K562 (cell line): ENCODE data around the gene GTF2H4. TPM values are rescaled to one million over a fixed set of nuclear protein-coding genes. Genes with fewer than 3 reads are reported as not detected.
"Not testable (repeated sequence)": the region's sequence is repeated elsewhere in the genome, so short reads cannot be mapped to it uniquely, and the experiment has no call there.

Source experiments
- ATAC-seq: fragments of 200-7000 bp; cut with Tn5 transposase; 3 replicates; pipeline ENCODE4 v1.9.1; 2020; ENCODE audit warnings: moderate library complexity
- BruUV-seq: library from RNA; stranded (reverse); fragments of 400-500 nt; replicated peaks from 2 replicates; lab custom pipeline; 2021; lab: Mats Ljungman, UMichigan
- CTCF ChIA-PET: fragments of 300-600 bp; formaldehyde crosslinking; extraction: SDS; loops from one replicate; lab custom pipeline; 2021; ENCODE audit warnings: low intra/inter-chr PET ratio; lab: Yijun Ruan, JAX
- POLR2A ChIA-PET: fragments of 300-600, 350-650 bp; sonication (Branson Sonifier 250); formaldehyde crosslinking; extraction: SDS; loops from one replicate; lab custom pipeline; 2021; ENCODE audit warnings: antibody characterized with exemption, inconsistent platforms; lab: Yijun Ruan, JAX
- DNase-seq, 4 experiments: peaks; one replicate each; pipeline versions ENCODE4 v3.0.0 to v3.0.0-alpha.2; 2011 to 2018; ENCODE audit warnings: low spot score in 3 of 4, mixed read lengths in 3 of 4; ENCODE audit errors: extremely low read depth in 1 of 4
- FAIRE-seq: peaks from 2 replicates; lab custom pipeline; 2011; peaks lifted over from hg19 to GRCh38; lab: Jason Lieb, UNC
- H2AFZ ChIP-seq: 2 replicates; pipeline ENCODE4 v1.6.0; 2011; ENCODE audit warnings: low read depth, low read length, control low read depth, inconsistent platforms
- H3K27ac ChIP-seq: fragments of 200-600 bp; 3 replicates; pipeline ENCODE4 v1.8.0; 2011; ENCODE audit warnings: low read depth, mild to moderate bottlenecking, control low read depth, inconsistent platforms, low read length, moderate library complexity, mixed read lengths; ENCODE audit errors: extremely low read depth
- H3K27me3 ChIP-seq, 2 experiments: fragments of 300-600 bp in 1 of 2; 2 replicates in 1 of 2; 3 replicates in 1 of 2; pipeline versions ENCODE4 v1.6.0 to v1.8.0; 2011; ENCODE audit warnings: inconsistent platforms in 2 of 2, low read length in 2 of 2, mild to moderate bottlenecking in 1 of 2, mixed read lengths in 1 of 2, moderate library complexity in 1 of 2; ENCODE audit not compliant: control insufficient read depth in 2 of 2, insufficient read depth in 2 of 2
- H3K36me3 ChIP-seq: fragments of 300-600 bp; 3 replicates; pipeline ENCODE4 v1.8.0; 2011; ENCODE audit warnings: mild to moderate bottlenecking, low read length, inconsistent platforms; ENCODE audit not compliant: control insufficient read depth, insufficient read depth
- H3K4me1 ChIP-seq, 2 experiments: fragments of 200-600 bp in 1 of 2; replicated peaks in 1 of 2; 2 replicates in 1 of 2; 3 replicates in 1 of 2; pipeline versions ENCODE4 v1.5.1 to v1.8.0; 2011; ENCODE audit warnings: inconsistent platforms in 2 of 2, low read length in 2 of 2, mild to moderate bottlenecking in 1 of 2, mixed read lengths in 1 of 2, moderate library complexity in 1 of 2; ENCODE audit not compliant: control insufficient read depth in 2 of 2, insufficient read depth in 2 of 2
- H3K4me2 ChIP-seq: 2 replicates; pipeline ENCODE4 v1.6.1; 2011; ENCODE audit warnings: low read length, control low read depth, inconsistent platforms, mixed read lengths; ENCODE audit not compliant: insufficient read depth
- H3K4me3 ChIP-seq: fragments of 200-600 bp; sonication (generic), shearing (Covaris generic); 2 replicates; pipeline ENCODE4 v1.5.1; 2016; ENCODE audit warnings: control low read depth, inconsistent platforms
- H3K79me2 ChIP-seq: fragments of 200-600 bp; 3 replicates; pipeline ENCODE4 v1.8.0; 2011; ENCODE audit warnings: low read length, inconsistent platforms; ENCODE audit not compliant: control insufficient read depth, insufficient read depth
- H3K9ac ChIP-seq, 2 experiments: 2 replicates each; pipeline versions ENCODE4 v1.6.0 to v1.6.1; 2011; ENCODE audit warnings: low read depth in 2 of 2, low read length in 2 of 2, control low read depth in 1 of 2, inconsistent platforms in 1 of 2, mild to moderate bottlenecking in 1 of 2, mixed read lengths in 1 of 2; ENCODE audit not compliant: insufficient read depth in 1 of 2
- H3K9me1 ChIP-seq: one replicate; pipeline ENCODE4 v1.6.0; 2011; ENCODE audit warnings: inconsistent platforms, mild to moderate bottlenecking, low read length, moderate library complexity; ENCODE audit not compliant: control insufficient read depth, insufficient read depth
- H3K9me3 ChIP-seq: replicated peaks from 2 replicates; pipeline ENCODE4 v1.5.1; 2011; ENCODE audit warnings: low read depth, low read length, inconsistent platforms; ENCODE audit not compliant: control insufficient read depth, insufficient read depth
- H4K20me1 ChIP-seq: replicated peaks from 2 replicates; pipeline ENCODE4 v1.6.1; 2011; ENCODE audit warnings: low read length, inconsistent platforms, mixed read lengths; ENCODE audit not compliant: control insufficient read depth, insufficient read depth
- BACH1 ChIP-seq: fragments of 200-800 bp; sonication (Bioruptor generic); IDR thresholded peaks from 2 replicates; pipeline ENCODE4 v1.6.1; 2016; ENCODE audit warnings: missing genetic modification characterization, missing compliant biosample characterization
- CEBPB ChIP-seq: fragments of 450-650 bp; IDR thresholded peaks from 2 replicates; pipeline ENCODE4 v1.6.1; 2016; ENCODE audit warnings: missing genetic modification characterization, missing compliant biosample characterization
- CEBPG ChIP-seq, 3 experiments: fragments of 200-800 bp in 1 of 3; sonication (Bioruptor generic) in 1 of 3; sonication (generic) in 1 of 3; formaldehyde crosslinking in 1 of 3; IDR thresholded peaks in 2 of 3; conservative IDR thresholded peaks in 1 of 3; 2 replicates each; pipeline versions ENCODE4 v1.6.1 to v1.8.0; 2016 to 2022; ENCODE audit warnings: missing compliant biosample characterization in 2 of 3, missing genetic modification characterization in 2 of 3, mild to moderate bottlenecking in 1 of 3, missing genetic modification reagents in 1 of 3
- CHD1 ChIP-seq: fragments of 200-600 bp; sonication (generic); IDR thresholded peaks from one replicate; pipeline ENCODE4 v1.6.1; 2012; ENCODE audit warnings: mild to moderate bottlenecking, moderate library complexity, low read length, inconsistent platforms
- E2F3 ChIP-seq: fragments of 250-450 bp; sonication (Bioruptor Pico); IDR thresholded peaks from 2 replicates; pipeline ENCODE4 v1.4.0; 2020; ENCODE audit warnings: mild to moderate bottlenecking
- ELF1 ChIP-seq: fragments of 200-800 bp; sonication (Bioruptor generic); IDR thresholded peaks from 2 replicates; pipeline ENCODE4 v1.6.1; 2016; ENCODE audit warnings: missing genetic modification characterization, missing compliant biosample characterization
- FOXA3 ChIP-seq, 2 experiments: fragments of 450-650 bp in 1 of 2; sonication (generic) in 1 of 2; formaldehyde crosslinking; IDR thresholded peaks in 1 of 2; conservative IDR thresholded peaks in 1 of 2; 2 replicates each; pipeline versions ENCODE4 v1.4.0 to v1.8.0; 2020 to 2022; ENCODE audit warnings: mild to moderate bottlenecking in 2 of 2, missing genetic modification reagents in 1 of 2
- GTF2A2 ChIP-seq: IDR thresholded peaks from 2 replicates; pipeline ENCODE4 v1.6.1; 2016; ENCODE audit warnings: mild to moderate bottlenecking, missing genetic modification characterization, missing compliant biosample characterization
- MTA2 ChIP-seq: fragments of 450-650 bp; IDR thresholded peaks from 2 replicates; pipeline ENCODE4 v1.6.1; 2016; ENCODE audit warnings: low read depth
- MTF1 ChIP-seq: fragments of 250-450 bp; sonication (Bioruptor Pico); IDR thresholded peaks from 2 replicates; pipeline ENCODE4 v1.9.0; 2021; ENCODE audit warnings: moderate library complexity, mild to moderate bottlenecking, inconsistent platforms, borderline replicate concordance
- PHB2 ChIP-seq: fragments of 450-650 bp; IDR thresholded peaks from 2 replicates; pipeline ENCODE4 v1.6.1; 2017; ENCODE audit warnings: low read depth
- WGBS: fragments of 100-300 bp; shearing (Covaris generic); methylation state at CpG from one replicate; pipeline ENCODE4 v1.1.6; 2016; ENCODE audit warnings: low coverage, mixed read lengths; ENCODE audit not compliant: insufficient coverage; ENCODE audit errors: missing lambda C conversion rate; 5-methylcytosine and 5-hydroxymethylcytosine counted together
- in situ Hi-C: fragments of 300-500 bp; cut with MboI; formaldehyde crosslinking; loops from 4 replicates; pipeline ENCODE4 v1.15.0; 2018; ENCODE audit warnings: inconsistent platforms, mixed read lengths
- intact Hi-C: fragments of 100-400 bp; cut with micrococcal nuclease; formaldehyde crosslinking; loops from 2 replicates; pipeline ENCODE4 v1.14.2; 2022
- polyA plus RNA-seq, 8 experiments: library from polyadenylated mRNA; depleted of rRNA in 4 of 8; stranded (reverse) in 5 of 8; unstranded in 3 of 8; fragments of >200 nt; fragmentation: Nextera tagmentation in 2 of 8; fragmentation: Illumina TruSeq in 1 of 8; extraction: Ambion mirVana in 2 of 8; extraction: Trizol in 1 of 8; gene quantifications; 2 replicates each; pipeline versions ENCODE4 v1.2.1 to v1.2.3, GENCODE V29; 2011 to 2014; ENCODE audit warnings: inconsistent platforms in 1 of 8, missing spikeins in 1 of 8
- total RNA-seq, 7 experiments: library from RNA; depleted of rRNA in 6 of 7; stranded (reverse); fragments of >200 nt in 6 of 7; fragmentation: Illumina TruSeq in 2 of 7; extraction: Trizol in 2 of 7; gene quantifications; 2 replicates each; pipeline versions ENCODE4 v1.2.1 to v1.2.3, GENCODE V29; 2011 to 2021; ENCODE audit warnings: low replicate concordance in 1 of 7
- TF ChIP-seq, protein P1 (sequence below), 2 experiments: fragments of 450-650 bp; IDR thresholded peaks; 2 replicates each; pipeline ENCODE4 v1.6.1; 2016
- TF ChIP-seq, protein P2 (sequence below): fragments of 450-650 bp; IDR thresholded peaks from 2 replicates; pipeline ENCODE4 v1.7.0; 2016; ENCODE audit warnings: borderline replicate concordance
- TF ChIP-seq, protein P3 (sequence below): fragments of 250-450 bp; sonication (Bioruptor Pico); IDR thresholded peaks from 2 replicates; pipeline ENCODE4 v1.8.0; 2022; ENCODE audit warnings: inconsistent platforms

The GTF2H4 gene
- total and polyA plus RNA-seq, 9 of the 15 experiments (the other 6 are each of a cell fraction or from before 2014, with no cell fraction given) = 3.6 to 86.1 (median 39.6) TPM

DNA sequence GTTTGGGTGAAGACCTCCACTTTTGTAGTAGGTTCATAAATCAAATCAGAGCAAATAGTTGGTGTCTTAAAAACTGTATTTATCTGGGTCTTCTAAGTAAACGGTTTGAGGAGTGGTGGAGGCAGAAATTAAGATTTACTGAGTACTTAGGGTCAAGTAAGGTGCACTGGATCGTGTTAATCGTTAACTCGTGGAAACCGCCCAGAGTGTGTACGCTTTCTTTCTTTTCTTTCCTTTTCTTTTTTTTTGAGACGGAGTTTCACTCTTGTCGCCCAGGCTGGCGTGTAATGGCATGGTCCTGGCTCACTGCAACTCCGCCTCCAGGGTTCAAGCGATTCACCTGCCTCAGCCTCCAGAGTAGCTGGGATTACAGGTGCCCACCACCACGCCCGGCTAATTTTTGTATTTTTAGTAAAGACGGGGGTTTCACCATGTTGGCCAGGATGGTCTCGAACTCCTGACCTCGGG is 683 bp upstream of the GTF2H4 start:
- TSS peak; percentile 88 for BruUV-seq
- H3K4me1 ChIP-seq = peaks cover 5 to 13% of the 10 kb centered on the region in 2 experiments; a peak in 4 of 5 replicates
- peak overlapping the region; percentile 88 to 92 for H3K9ac ChIP-seq
- DNase-seq, H3K9me3 ChIP-seq, FAIRE-seq, CTCF ChIA-PET, in situ Hi-C loops, intact Hi-C loops, H3K27me3 ChIP-seq, H3K9me1 ChIP-seq, H4K20me1 ChIP-seq, ATAC-seq: not testable (repeated sequence)
- TF ChIP-seq, protein P1, sequence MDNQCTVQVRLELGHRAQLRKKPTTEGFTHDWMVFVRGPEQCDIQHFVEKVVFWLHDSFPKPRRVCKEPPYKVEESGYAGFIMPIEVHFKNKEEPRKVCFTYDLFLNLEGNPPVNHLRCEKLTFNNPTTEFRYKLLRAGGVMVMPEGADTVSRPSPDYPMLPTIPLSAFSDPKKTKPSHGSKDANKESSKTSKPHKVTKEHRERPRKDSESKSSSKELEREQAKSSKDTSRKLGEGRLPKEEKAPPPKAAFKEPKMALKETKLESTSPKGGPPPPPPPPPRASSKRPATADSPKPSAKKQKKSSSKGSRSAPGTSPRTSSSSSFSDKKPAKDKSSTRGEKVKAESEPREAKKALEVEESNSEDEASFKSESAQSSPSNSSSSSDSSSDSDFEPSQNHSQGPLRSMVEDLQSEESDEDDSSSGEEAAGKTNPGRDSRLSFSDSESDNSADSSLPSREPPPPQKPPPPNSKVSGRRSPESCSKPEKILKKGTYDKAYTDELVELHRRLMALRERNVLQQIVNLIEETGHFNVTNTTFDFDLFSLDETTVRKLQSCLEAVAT (IDR thresholded peaks at IDR 0.05) = peak; percentile 50 to 80; a peak in 3 of 4 replicates
- TF ChIP-seq, protein P2, sequence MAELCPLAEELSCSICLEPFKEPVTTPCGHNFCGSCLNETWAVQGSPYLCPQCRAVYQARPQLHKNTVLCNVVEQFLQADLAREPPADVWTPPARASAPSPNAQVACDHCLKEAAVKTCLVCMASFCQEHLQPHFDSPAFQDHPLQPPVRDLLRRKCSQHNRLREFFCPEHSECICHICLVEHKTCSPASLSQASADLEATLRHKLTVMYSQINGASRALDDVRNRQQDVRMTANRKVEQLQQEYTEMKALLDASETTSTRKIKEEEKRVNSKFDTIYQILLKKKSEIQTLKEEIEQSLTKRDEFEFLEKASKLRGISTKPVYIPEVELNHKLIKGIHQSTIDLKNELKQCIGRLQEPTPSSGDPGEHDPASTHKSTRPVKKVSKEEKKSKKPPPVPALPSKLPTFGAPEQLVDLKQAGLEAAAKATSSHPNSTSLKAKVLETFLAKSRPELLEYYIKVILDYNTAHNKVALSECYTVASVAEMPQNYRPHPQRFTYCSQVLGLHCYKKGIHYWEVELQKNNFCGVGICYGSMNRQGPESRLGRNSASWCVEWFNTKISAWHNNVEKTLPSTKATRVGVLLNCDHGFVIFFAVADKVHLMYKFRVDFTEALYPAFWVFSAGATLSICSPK = peak; percentile 87; the same call in 1 of the 2 replicates
- TF ChIP-seq BACH1 (tag) = 0 out of 2 replicates have a peak, but pooled peaks have one; percentile 16
- TF ChIP-seq FOXA3 (CRISPR knock-in tag; conservative IDR thresholded peaks at IDR 0.05 in 1 of 2, IDR thresholded peaks at IDR 0.05 in 1 of 2) = peak in 1 of 2 experiments; percentile 70; a peak in 1 of 4 replicates
- 0 out of 2 replicates have a peak, but pooled peaks have one; percentile 8 for TF ChIP-seq PHB2
- TF ChIP-seq GTF2A2 (tag) = 0 out of 2 replicates have a peak, but pooled peaks have one; percentile 59
- TF ChIP-seq MTF1 (CRISPR knock-in tag) = 0 out of 2 replicates have a peak, but pooled peaks have one; percentile 36
- peak; percentile 52 for TF ChIP-seq CEBPB (tag)
- TF ChIP-seq, protein P3, sequence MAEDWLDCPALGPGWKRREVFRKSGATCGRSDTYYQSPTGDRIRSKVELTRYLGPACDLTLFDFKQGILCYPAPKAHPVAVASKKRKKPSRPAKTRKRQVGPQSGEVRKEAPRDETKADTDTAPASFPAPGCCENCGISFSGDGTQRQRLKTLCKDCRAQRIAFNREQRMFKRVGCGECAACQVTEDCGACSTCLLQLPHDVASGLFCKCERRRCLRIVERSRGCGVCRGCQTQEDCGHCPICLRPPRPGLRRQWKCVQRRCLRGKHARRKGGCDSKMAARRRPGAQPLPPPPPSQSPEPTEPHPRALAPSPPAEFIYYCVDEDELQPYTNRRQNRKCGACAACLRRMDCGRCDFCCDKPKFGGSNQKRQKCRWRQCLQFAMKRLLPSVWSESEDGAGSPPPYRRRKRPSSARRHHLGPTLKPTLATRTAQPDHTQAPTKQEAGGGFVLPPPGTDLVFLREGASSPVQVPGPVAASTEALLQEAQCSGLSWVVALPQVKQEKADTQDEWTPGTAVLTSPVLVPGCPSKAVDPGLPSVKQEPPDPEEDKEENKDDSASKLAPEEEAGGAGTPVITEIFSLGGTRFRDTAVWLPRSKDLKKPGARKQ = 0 out of 2 replicates have a peak, but pooled peaks have one; percentile 18
- 0 out of 2 replicates have a peak, but pooled peaks have one; percentile 7 for TF ChIP-seq MTA2
- TF ChIP-seq E2F3 (CRISPR knock-in tag) = peak; percentile 5; the same call in 1 of the 2 replicates
- TF ChIP-seq ELF1 (tag) = 0 out of 2 replicates have a peak, but pooled peaks have one; percentile 11
- TF ChIP-seq CEBPG (CRISPR knock-in tag; IDR thresholded peaks at IDR 0.05) = peak; percentile 9; the same call in 1 of the 2 replicates
- TF ChIP-seq CEBPG (tag; conservative IDR thresholded peaks at IDR 0.05 in 1 of 2, IDR thresholded peaks at IDR 0.05 in 1 of 2) = peak in 1 of 2 experiments; percentile 5; a peak in 1 of 4 replicates
- TF ChIP-seq CHD1 = peak; percentile 6
- H3K36me3 ChIP-seq = peaks cover 32% of the 10 kb centered on the region
- peak overlapping the region; percentile 71 for H3K27ac ChIP-seq
- peaks cover 15% of the 10 kb centered on the region for H3K79me2 ChIP-seq
- H3K4me3 ChIP-seq = peak overlapping the region; percentile 76
- peak overlapping the region; percentile 98 for H3K4me2 ChIP-seq
- POLR2A ChIA-PET = interaction anchor here (0.5 to 2.5 kb wide), 15 partner anchors 8 to 191 kb away, joined by 3 to 17 read pairs (median 4); no protein-coding TSS in a partner anchor
- WGBS = 39% methylated on average over 16 of the region's 16 CpGs
- H2AFZ ChIP-seq = peak overlapping the region; percentile 97
